OCI-LY3 (cell line): ENCODE results near the gene BCAR1.

Experiments used
- EZH2phosphoT487 ChIP-seq: fragments of 200-600 bp; shearing (Covaris generic); IDR thresholded peaks from 2 replicates; pipeline ENCODE4 v1.6.1; 2018; ENCODE audit warnings: antibody characterized with exemption, mixed run types, low read depth
- TF ChIP-seq, protein P1 (sequence below): fragments of 200-600, 300-600 bp; sonication (generic); IDR thresholded peaks from 2 replicates; pipeline ENCODE4 v1.5.1; 2014; ENCODE audit warnings: antibody characterized with exemption, low read length, low read depth

DNA sequence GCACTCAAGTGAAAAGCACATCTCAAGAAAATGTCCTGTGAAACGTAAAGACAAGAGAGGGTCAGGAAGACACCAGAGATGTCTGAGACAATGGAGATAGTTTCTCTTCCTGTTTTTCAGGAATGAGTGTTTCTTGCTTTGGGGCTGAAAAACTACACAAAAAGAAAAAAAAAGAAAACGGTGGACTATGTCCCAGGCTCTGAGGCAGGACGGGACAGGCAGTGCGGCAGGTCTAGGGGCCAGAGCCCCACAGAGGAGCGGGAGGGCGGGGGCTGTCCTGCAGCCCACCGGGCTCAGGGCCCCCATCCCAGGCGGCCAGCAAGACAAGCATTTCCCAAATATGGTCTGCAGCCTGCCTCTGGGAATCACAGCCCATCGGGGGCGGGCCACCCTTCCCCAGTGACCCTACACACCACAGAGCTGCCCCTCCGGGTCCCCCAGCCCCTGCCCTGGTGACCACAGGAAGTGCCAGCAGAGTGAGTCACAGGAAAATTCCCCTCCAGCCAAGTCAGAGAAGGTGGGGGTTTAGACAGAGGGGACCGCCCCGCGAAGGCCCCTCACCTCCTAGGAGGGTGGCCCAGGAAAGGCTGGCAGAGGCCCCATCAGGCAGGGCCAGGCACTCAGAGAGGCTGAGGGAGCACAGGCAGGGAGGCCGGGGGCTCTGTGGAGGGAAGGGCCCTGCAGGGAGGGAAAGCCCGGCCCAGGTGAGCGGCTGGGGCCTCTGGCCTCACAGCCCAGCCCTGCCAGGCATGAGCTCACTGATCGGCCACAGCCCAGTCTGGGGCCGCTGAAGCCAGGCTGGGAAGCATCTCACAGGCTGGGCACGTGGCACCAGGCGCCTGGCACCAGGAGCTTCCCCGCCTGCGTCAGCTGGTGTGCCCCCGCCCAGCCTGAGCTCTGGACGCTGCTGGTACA lies 6.3 kb downstream of the BCAR1 start:
- TF ChIP-seq, protein P1, sequence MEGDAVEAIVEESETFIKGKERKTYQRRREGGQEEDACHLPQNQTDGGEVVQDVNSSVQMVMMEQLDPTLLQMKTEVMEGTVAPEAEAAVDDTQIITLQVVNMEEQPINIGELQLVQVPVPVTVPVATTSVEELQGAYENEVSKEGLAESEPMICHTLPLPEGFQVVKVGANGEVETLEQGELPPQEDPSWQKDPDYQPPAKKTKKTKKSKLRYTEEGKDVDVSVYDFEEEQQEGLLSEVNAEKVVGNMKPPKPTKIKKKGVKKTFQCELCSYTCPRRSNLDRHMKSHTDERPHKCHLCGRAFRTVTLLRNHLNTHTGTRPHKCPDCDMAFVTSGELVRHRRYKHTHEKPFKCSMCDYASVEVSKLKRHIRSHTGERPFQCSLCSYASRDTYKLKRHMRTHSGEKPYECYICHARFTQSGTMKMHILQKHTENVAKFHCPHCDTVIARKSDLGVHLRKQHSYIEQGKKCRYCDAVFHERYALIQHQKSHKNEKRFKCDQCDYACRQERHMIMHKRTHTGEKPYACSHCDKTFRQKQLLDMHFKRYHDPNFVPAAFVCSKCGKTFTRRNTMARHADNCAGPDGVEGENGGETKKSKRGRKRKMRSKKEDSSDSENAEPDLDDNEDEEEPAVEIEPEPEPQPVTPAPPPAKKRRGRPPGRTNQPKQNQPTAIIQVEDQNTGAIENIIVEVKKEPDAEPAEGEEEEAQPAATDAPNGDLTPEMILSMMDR: no peak
- TF ChIP-seq EZH2phosphoT487: no peak
